Liver (tissue), 9 donors: ENCODE results near the gene SPTBN2. TPM values are rescaled to one million over a fixed set of nuclear protein-coding genes. Genes with fewer than 3 reads are reported as not detected.
"Not testable (repeated sequence)": the region's sequence is repeated elsewhere in the genome, so short reads cannot be mapped to it uniquely, and the experiment has no call there.

Experiments
- DNase-seq: peaks from one replicate; pipeline ENCODE4 v3.0.0-alpha.2; 2017; ENCODE audit warnings: low spot score
- H3K27ac ChIP-seq, 2 donors: one replicate each; pipeline ENCODE4 v1.7.0; 2013; ENCODE audit warnings: inconsistent platforms in 2 of 2, low read length in 2 of 2, control low read depth in 1 of 2, low read depth in 1 of 2, mild to moderate bottlenecking in 1 of 2
- H3K27me3 ChIP-seq, 4 donors: one replicate each; pipeline versions ENCODE4 v1.6.1 to v1.7.0; 2013; ENCODE audit warnings: low read length in 3 of 4, inconsistent platforms in 1 of 4, mild to moderate bottlenecking in 1 of 4, moderate library complexity in 1 of 4; ENCODE audit not compliant: control insufficient read depth in 4 of 4, insufficient read depth in 4 of 4
- H3K36me3 ChIP-seq, 4 donors: one replicate each; pipeline versions ENCODE4 v1.6.1 to v1.7.0; 2013; ENCODE audit warnings: low read length in 3 of 4, mild to moderate bottlenecking in 3 of 4, low read depth in 1 of 4, moderate library complexity in 1 of 4; ENCODE audit not compliant: control insufficient read depth in 4 of 4, insufficient read depth in 3 of 4
- H3K4me1 ChIP-seq, 4 donors: one replicate each; pipeline versions ENCODE4 v1.6.1 to v1.7.0; 2013; ENCODE audit warnings: low read length in 3 of 4, mild to moderate bottlenecking in 3 of 4, moderate library complexity in 1 of 4; ENCODE audit not compliant: control insufficient read depth in 4 of 4, insufficient read depth in 4 of 4
- H3K4me3 ChIP-seq, 3 donors: one replicate each; pipeline versions ENCODE4 v1.6.1 to v1.7.0; 2013; ENCODE audit warnings: low read length in 3 of 3, control low read depth in 1 of 3, low read depth in 1 of 3, mild to moderate bottlenecking in 1 of 3
- H3K9ac ChIP-seq, 2 donors: one replicate each; pipeline ENCODE4 v1.7.0; 2013; ENCODE audit warnings: low read length in 2 of 2, mild to moderate bottlenecking in 2 of 2, moderate library complexity in 2 of 2, control low read depth in 1 of 2, low read depth in 1 of 2
- H3K9me3 ChIP-seq, 4 donors: one replicate each; pipeline versions ENCODE4 v1.6.1 to v1.7.0; 2013; ENCODE audit warnings: low read length in 3 of 4; ENCODE audit not compliant: control insufficient read depth in 4 of 4
- ATF3 ChIP-seq: IDR thresholded peaks from 2 replicates; pipeline ENCODE4 v1.6.1; 2016; ENCODE audit warnings: antibody characterized with exemption
- CTCF ChIP-seq: fragments of 150-350 bp; IDR thresholded peaks from 2 replicates; pipeline ENCODE4 v1.5.1; 2017; ENCODE audit warnings: improper control_type of control experiment, low read depth, low read length; ENCODE audit not compliant: missing input control
- EGR1 ChIP-seq, 2 donors: IDR thresholded peaks; 2 replicates each; pipeline ENCODE4 v1.6.1; 2016 to 2018; ENCODE audit warnings: antibody characterized with exemption in 2 of 2, low read depth in 2 of 2
- FOXA1 ChIP-seq: IDR thresholded peaks from 2 replicates; pipeline ENCODE4 v1.6.1; 2016; ENCODE audit warnings: antibody characterized with exemption
- FOXA2 ChIP-seq: IDR thresholded peaks from 2 replicates; pipeline ENCODE4 v1.6.1; 2016; ENCODE audit warnings: antibody characterized with exemption
- GABPA ChIP-seq, 2 donors: IDR thresholded peaks in 1 of 2; conservative IDR thresholded peaks in 1 of 2; 2 replicates each; pipeline ENCODE4 v1.6.1; 2016; ENCODE audit warnings: antibody characterized with exemption in 2 of 2, mild to moderate bottlenecking in 1 of 2, moderate library complexity in 1 of 2
- HNF4A ChIP-seq, 2 donors: conservative IDR thresholded peaks; 2 replicates each; pipeline ENCODE4 v1.6.1; 2016; ENCODE audit warnings: antibody characterized with exemption in 2 of 2, mild to moderate bottlenecking in 2 of 2
- HNF4G ChIP-seq: IDR thresholded peaks from 2 replicates; pipeline ENCODE4 v1.6.1; 2016; ENCODE audit warnings: antibody characterized with exemption
- JUND ChIP-seq, 2 donors: IDR thresholded peaks; 2 replicates each; pipeline ENCODE4 v1.6.1; 2016; ENCODE audit warnings: antibody characterized with exemption in 2 of 2
- MAX ChIP-seq: IDR thresholded peaks from 2 replicates; pipeline ENCODE4 v1.6.1; 2016; ENCODE audit warnings: antibody characterized with exemption
- NR2F2 ChIP-seq: IDR thresholded peaks from 2 replicates; pipeline ENCODE4 v1.6.1; 2016; ENCODE audit warnings: antibody characterized with exemption
- RAD21 ChIP-seq, 2 donors: IDR thresholded peaks; 2 replicates each; pipeline ENCODE4 v1.6.1; 2016; ENCODE audit warnings: antibody characterized with exemption in 2 of 2, mild to moderate bottlenecking in 2 of 2
- REST ChIP-seq: IDR thresholded peaks from 2 replicates; pipeline ENCODE4 v1.6.1; 2016; ENCODE audit warnings: antibody characterized with exemption, mild to moderate bottlenecking
- RXRA ChIP-seq, 2 donors: IDR thresholded peaks; 2 replicates each; pipeline ENCODE4 v1.6.1; 2017 to 2018; ENCODE audit warnings: antibody characterized with exemption in 2 of 2, mild to moderate bottlenecking in 1 of 2
- SP1 ChIP-seq: IDR thresholded peaks from 2 replicates; pipeline ENCODE4 v1.6.1; 2018; ENCODE audit warnings: antibody characterized with exemption, mild to moderate bottlenecking
- TAF1 ChIP-seq: conservative IDR thresholded peaks from 2 replicates; pipeline ENCODE4 v1.6.1; 2016; ENCODE audit warnings: antibody characterized with exemption, mild to moderate bottlenecking
- YY1 ChIP-seq: IDR thresholded peaks from 2 replicates; pipeline ENCODE4 v1.6.1; 2016; ENCODE audit warnings: antibody characterized with exemption, mild to moderate bottlenecking
- WGBS: extraction: QIAGEN DNeasy Blood & Tissue Kit; methylation state at CpG from one replicate; pipeline ENCODE4 v1.1.7; 2013; 5-methylcytosine and 5-hydroxymethylcytosine counted together
- polyA plus RNA-seq, 2 donors: library from polyadenylated mRNA; stranded (reverse) in 1 of 2; unstranded in 1 of 2; fragments of 200-250 nt in 1 of 2; fragments of >200 nt in 1 of 2; fragmentation: Nextera tagmentation in 1 of 2; extraction: Ambion mirVana in 1 of 2; gene quantifications; one replicate each; pipeline versions ENCODE4 v1.2.1 to v1.2.3, GENCODE V29; 2013 to 2015
- total RNA-seq, 2 donors: library from RNA; depleted of rRNA; stranded (reverse); fragments of >200 nt; gene quantifications; one replicate each; pipeline ENCODE4 v1.2.3, GENCODE V29; 2014
- donor health status: healthy.
- donor health status: healthy.
- donor health status: healthy.
- donor health status: healthy.
- donor health status: healthy.

The SPTBN2 gene
- total and polyA plus RNA-seq, 4 donors, result 9.6 to 103 (median 22.6) TPM

GRCh38 chr11:66725647-66726046 is 3.4 kb downstream of the SPTBN2 start:
- Histone ChIP-seq H3K4me1 (peaks cover 4 to 66% (median 40%) of the 10 kb centered on the region in 4 donors), H3K4me3 (peak overlapping the region in 2 of 3 donors; percentile 18 to 39), H3K27ac (peak overlapping the region; percentile 84 to 89), H3K27me3 (no peaks in the 10 kb centered on the region), H3K9ac (peak overlapping the region in 1 of 2 donors; percentile 5), H3K36me3 (no peaks in the 10 kb centered on the region), H3K9me3 (no peaks in the 10 kb centered on the region)
- DNase-seq, result no peak
- TF ChIP-seq RXRA (IDR thresholded peaks at IDR 0.05) (peak in 1 of 2 donors; percentile 9), EGR1 (IDR thresholded peaks at IDR 0.05; ENCODE audit: low read depth in 2 of 2) (no peak)
- WGBS, result 43% methylated on average over 10 of the region's 10 CpGs

- no peaks in the 10 kb centered on the region for H3K27me3 ChIP-seq
- H3K4me1 ChIP-seq, result peaks cover 4 to 69% (median 42%) of the 10 kb centered on the region in 4 donors
- no peaks in the 10 kb centered on the region for H3K9me3 ChIP-seq
- no peaks in the 10 kb centered on the region for H3K36me3 ChIP-seq
- 83% methylated on average over 1 of the region's 1 CpG for WGBS
- TF ChIP-seq HNF4A (conservative IDR thresholded peaks at IDR 0.05), result no peak
- no peak for TF ChIP-seq TAF1
- TF ChIP-seq FOXA2, result no peak
- no peak for TF ChIP-seq FOXA1
- TF ChIP-seq HNF4G, result no peak
- TF ChIP-seq EGR1 (IDR thresholded peaks at IDR 0.05; ENCODE audit: low read depth in 2 of 2), result no peak
- TF ChIP-seq REST, result no peak
- no peak for TF ChIP-seq CTCF
- TF ChIP-seq MAX, result no peak
- no peak for TF ChIP-seq RXRA (IDR thresholded peaks at IDR 0.05)
- TF ChIP-seq ATF3, result no peak
- TF ChIP-seq GABPA (IDR thresholded peaks at IDR 0.05 in 1 of 2, conservative IDR thresholded peaks at IDR 0.05 in 1 of 2), result no peak
- TF ChIP-seq RAD21 (IDR thresholded peaks at IDR 0.05), result no peak
- TF ChIP-seq JUND (IDR thresholded peaks at IDR 0.05), result no peak
- no peak for TF ChIP-seq NR2F2
- TF ChIP-seq YY1, result no peak
- no peak for TF ChIP-seq SP1
- H3K27ac ChIP-seq, result peak overlapping the region; percentile 84 to 89
- no peak overlapping the region for H3K9ac ChIP-seq
- no peak for DNase-seq
- H3K4me3 ChIP-seq, result no peak overlapping the region
These were observed 3.9 kb downstream of the SPTBN2 start for GRCh38 chr11:66725114-66725513.

GRCh38 chr11:66724167-66724566 is 4.8 kb downstream of the SPTBN2 start:
- WGBS, result 54% methylated on average over 5 of the region's 5 CpGs
- not testable (repeated sequence) for H3K9ac ChIP-seq

More at GRCh38 chr11:66724167-66724566, 4.8 kb downstream of the SPTBN2 start:
- H3K36me3 ChIP-seq, H3K9me3 ChIP-seq, DNase-seq, H3K4me3 ChIP-seq, H3K27me3 ChIP-seq: not testable (repeated sequence)
- Histone ChIP-seq H3K4me1 (peaks cover 4 to 72% (median 46%) of the 10 kb centered on the region in 4 donors), H3K27ac (peak overlapping the region; percentile 72 to 89)
